ENCODE measurements around the gene SAA4.

SAA4 gene

DNA sequence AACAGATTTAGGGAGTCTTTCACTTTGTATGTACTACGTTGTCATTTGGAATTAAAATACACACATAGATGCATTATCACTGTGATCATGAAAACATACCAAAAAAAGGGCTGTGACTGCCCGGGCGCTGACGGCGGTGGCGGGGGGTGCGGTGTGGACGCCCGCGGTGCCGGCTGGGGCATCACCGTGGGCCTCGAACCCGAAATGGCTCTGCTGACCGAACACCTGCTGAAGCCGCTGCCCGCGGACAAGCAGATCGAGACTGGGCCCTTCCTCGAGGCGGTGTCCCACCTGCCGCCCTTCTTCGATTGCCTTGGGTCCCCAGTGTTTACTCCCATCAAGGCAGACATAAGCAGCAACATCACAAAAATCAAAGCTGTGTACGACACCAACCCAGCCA lies 47.8 kb downstream of the SAA4 start:
- no peak for DNase-seq

Measured in SIG-M5 (cell line).